Stimulated activated CD8-positive, alpha-beta memory T cell treated with anti-CD3 and anti-CD28 coated beads, Interleukin-15, amount 100 ng/mL, for 48 hours (primary cell): Measurements from ENCODE around the gene SERPINA1.

Source experiments
- DNase-seq, 2 donors: peaks; one replicate each; pipeline ENCODE4 v3.0.0-alpha.2; 2020; ENCODE audit warnings: low read depth in 2 of 2

The SERPINA1 gene

DNA sequence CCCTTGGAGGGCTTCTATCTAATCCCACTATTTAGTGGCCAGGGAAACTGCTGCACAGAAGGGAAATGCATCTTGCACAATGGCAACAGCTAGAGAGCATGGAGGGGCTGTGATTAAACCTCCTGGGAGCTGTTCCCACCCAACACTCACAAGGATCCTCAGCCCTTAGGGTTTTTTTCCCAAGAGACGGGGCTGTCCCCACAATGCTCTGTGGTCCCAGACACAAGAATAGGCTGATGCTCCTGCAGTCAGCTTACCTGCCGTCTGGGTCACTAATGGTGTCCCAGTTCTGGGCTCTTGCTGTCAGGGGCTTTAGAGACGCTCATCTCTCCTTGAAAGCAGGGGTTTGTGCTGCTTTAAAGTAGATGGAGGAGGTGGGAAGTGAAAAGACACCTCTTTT lies 4.6 kb downstream of the SERPINA1 start:
- DNase-seq: no peak

DNA sequence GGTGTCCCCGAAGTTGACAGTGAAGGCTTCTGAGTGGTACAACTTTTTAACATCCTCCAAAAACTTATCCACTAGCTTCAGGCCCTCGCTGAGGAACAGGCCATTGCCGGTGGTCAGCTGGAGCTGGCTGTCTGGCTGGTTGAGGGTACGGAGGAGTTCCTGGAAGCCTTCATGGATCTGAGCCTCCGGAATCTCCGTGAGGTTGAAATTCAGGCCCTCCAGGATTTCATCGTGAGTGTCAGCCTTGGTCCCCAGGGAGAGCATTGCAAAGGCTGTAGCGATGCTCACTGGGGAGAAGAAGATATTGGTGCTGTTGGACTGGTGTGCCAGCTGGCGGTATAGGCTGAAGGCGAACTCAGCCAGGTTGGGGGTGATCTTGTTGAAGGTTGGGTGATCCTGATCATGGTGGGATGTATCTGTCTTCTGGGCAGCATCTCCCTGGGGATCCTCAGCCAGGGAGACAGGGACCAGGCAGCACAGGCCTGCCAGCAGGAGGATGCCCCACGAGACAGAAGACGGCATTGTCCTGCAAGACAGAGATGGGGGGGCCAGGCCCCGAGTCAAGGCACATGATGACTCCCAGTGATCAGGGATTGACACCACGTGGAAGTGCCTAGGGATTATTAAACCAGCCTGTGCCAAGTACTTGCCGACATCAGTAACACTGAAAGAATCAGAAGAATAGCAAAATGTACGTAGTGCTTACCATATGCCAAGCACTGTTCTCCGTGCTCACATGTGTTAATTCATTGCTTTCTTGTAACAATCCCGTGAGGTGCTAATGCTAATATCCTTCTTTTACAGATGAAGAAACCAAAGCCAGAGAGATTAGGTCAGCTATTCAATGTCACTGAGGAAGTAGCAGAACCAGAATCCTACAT lies 5.4 kb downstream of the SERPINA1 start:
- no peak for DNase-seq

DNA sequence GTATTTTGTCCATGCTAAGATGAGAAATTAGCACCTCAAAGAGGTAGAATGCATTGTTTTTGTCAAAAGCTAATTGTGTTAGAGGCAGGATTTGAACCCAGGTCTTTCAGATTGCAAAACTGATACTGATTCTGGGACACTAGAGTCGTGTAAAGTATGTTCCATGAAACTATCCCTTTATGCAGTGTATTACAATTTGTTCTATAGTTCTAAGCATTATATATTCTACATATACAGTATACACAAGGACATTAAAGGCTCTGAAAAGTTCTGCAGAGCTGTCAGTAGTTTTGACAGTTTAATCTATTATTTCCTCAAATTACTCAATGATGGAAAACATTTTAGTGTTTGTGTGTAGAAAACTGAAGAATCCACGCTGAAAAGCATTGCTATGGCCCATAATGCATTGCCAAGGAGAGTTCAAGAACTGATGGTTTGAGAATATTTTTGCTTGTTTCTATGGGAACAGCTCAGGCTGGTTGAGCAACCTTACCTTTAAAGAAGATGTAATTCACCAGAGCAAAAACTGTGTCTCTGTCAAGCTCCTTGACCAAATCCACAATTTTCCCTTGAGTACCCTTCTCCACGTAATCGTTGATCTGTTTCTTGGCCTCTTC lies 6.2 kb downstream of the SERPINA1 start:
- no peak for DNase-seq

DNA sequence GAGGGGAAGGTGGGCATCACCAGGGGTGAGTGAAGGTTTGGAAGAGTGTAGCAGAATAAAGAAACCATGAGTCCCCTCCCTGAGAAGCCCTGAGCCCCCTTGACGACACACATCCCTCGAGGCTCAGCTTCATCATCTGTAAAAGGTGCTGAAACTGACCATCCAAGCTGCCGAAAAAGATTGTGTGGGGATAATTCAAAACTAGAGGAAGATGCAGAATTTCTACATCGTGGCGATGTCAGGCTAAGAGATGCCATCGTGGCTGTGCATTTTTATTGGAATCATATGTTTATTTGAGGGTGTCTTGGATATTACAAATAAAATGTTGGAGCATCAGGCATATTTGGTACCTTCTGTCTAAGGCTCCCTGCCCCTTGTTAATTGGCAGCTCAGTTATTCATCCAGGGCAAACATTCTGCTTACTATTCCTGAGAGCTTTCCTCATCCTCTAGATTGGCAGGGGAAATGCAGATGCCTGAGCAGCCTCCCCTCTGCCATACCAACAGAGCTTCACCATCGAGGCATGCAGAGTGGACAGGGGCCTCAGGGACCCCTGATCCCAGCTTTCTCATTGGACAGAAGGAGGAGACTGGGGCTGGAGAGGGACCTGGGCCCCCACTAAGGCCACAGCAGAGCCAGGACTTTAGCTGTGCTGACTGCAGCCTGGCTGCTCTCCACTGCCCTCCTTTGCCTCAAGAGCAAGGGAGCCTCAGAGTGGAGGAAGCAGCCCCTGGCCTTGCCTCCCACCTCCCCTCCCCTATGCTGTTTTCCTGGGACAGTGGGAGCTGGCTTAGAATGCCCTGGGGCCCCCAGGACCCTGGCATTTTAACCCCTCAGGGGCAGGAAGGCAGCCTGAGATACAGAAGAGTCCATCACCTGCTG lies 7.0 kb downstream of the SERPINA1 start:
- DNase-seq: no peak

DNA sequence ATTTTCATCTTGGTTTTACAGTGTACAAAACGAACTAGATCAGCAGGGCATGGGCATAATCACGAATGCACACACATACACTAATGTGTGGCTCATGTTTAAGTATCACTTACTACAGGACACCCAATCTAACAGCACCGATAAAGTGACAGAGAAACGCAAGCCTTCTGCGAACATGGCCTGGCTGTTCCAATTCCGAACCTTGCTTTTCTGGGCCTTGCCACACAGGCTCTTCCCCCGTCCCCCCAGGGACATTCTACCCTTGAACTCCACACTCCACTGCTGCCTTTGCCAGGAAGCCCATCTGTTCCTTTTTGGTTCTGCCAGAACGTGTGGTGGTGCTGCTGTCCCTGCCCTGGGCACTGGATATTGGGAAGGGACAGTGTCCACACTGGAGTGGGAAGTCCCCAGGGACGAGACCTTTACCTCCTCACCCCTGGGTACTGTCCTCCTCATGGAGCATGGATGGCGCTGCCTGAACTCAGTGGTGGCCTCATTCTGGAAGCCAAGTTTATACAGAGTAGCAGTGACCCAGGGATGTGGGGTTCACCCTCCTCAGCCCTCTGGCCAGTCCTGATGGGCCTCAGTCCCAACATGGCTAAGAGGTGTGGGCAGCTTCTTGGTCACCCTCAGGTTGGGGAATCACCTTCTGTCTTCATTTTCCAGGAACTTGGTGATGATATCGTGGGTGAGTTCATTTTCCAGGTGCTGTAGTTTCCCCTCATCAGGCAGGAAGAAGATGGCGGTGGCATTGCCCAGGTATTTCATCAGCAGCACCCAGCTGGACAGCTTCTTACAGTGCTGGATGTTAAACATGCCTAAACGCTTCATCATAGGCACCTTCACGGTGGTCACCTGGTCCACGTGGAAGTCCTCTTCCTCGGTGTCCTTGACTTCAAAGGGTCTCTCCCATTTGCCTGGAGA lies 7.9 kb downstream of the SERPINA1 start:
- no peak for DNase-seq

DNA sequence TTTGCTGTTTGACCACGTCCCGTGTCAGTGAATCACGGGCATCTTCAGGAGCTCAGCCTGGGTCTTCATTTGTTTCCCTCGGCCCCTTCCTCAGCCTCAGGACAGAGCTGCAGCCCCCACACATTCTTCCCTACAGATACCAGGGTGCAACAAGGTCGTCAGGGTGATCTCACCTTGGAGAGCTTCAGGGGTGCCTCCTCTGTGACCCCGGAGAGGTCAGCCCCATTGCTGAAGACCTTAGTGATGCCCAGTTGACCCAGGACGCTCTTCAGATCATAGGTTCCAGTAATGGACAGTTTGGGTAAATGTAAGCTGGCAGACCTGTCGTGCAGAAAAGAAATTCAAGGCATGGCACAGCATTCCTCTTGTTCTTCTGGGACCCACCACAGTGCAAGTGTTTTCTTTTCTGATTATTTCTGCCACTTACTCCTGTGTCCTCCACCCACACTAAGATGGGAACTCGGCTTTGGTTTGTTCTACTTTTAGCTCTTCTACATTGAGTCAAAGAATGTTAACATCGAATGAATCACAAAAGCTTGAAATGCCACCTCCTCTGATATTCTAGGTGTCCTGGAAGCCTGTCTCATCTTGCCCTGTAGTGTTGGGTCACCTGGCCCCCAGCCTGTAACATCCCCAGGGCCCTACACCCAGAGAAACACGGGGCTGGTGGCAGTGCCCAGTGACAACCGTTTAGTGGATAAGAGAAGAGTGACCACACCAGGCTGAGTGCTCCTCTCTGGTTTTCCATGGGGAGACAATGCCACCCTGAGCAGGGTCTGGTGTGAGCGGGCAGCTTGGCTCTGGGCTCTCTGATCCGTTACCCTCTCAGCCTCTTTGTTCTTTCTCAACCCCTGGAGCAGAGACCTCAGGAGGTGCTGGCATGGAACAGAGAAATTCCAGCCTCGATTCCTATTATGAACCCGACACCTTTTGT lies 8.8 kb downstream of the SERPINA1 start:
- no peak for DNase-seq

DNA sequence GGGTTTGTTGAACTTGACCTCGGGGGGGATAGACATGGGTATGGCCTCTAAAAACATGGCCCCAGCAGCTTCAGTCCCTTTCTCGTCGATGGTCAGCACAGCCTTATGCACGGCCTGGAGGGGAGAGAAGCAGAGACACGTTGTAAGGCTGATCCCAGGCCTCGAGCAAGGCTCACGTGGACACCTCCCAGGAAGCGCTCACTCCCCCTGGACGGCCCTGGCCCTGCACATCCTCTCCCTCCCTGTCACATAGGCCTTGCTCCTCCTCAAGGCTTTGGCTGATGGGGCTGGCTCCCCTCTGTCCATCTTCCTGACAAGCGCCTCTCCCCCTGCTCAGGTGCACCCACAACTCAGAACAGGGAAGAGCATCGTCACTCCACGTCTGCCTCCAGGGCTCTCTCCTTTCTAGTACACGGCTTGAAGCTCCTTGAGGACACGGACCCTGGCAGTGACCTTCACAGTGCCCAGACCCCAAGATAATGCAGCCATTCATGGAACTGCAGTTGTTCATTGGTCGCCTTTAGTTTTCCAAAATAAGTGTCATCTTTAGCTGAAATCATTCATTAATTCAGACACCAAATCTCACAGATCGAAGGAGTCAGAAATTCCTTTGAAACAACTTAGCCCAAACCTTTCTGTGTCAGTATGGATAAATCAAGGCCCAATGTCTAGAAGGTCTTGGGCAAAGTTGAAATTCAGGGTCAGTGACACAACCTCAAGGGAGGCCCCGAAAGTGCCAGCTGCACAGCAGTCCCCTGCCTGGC lies 9.7 kb downstream of the SERPINA1 start:
- DNase-seq: no peak

DNA sequence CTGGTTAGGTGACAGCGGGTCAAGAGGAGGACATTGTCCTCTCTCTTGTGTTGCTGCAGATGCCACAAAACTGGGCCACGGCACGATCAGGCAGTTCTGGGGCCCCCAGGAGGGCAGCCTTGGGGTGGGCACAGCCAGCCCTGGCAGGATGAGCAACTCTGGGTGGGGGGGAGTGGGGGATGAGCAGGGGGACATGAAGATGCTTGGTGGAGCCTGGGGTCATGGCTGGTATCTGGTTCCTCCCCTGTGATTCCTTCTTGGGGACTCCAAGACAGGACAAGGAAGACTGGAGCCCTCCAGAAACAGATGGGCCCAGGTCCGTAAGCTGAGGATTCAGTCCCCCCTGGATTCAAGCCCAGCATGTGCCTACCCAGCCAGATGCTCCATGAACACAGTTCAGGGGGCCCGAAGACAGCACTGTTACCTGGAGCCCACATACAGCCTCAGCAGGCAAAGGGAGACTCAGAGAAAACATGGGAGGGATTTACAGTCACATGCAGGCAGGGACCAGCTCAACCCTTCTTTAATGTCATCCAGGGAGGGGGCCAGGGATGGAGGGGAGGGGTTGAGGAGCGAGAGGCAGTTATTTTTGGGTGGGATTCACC lies 10.4 kb downstream of the SERPINA1 start:
- DNase-seq: no peak

DNA sequence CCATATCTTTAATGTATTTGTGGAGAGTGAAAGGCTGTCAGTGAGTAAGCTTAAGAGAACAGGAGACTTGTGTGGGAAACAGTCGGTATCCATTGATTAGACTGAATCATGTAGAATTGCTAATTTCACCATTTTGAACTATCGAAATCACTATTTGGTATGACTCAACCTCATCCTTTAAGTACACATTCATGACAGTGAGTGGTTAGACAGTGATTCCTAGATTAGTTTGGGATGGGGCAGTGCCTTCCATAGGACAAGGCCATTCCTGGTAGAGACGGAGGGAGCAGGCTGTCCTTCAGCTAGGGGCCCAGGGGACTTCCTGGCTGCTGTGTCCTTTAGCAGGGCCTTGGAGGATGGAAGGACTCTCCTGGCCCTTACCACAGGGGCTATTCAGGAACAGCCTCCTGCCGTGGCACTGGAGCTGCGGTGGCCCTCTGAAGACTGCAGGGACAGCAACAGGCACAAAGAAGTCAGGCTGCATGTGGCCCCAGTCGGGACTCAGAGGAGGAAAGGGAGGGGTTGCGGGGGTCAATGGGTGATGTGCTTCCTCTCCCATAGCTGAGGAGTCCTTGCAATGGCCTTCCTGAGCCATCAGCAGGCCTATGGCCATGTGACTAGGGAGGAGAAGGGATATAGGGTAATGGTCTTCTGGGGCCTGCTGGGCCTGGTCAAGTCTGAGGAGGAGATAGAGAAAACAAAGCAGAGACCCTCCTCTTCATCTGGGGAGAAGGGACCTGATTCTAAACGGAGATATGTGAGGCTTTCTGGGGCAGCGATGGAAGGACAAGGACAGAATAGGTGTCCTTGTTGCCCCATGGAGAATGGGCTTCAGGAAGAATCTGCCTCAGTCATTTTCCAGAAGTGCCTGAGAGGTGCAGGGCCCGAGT lies 11.2 kb downstream of the SERPINA1 start:
- DNase-seq: no peak

DNA sequence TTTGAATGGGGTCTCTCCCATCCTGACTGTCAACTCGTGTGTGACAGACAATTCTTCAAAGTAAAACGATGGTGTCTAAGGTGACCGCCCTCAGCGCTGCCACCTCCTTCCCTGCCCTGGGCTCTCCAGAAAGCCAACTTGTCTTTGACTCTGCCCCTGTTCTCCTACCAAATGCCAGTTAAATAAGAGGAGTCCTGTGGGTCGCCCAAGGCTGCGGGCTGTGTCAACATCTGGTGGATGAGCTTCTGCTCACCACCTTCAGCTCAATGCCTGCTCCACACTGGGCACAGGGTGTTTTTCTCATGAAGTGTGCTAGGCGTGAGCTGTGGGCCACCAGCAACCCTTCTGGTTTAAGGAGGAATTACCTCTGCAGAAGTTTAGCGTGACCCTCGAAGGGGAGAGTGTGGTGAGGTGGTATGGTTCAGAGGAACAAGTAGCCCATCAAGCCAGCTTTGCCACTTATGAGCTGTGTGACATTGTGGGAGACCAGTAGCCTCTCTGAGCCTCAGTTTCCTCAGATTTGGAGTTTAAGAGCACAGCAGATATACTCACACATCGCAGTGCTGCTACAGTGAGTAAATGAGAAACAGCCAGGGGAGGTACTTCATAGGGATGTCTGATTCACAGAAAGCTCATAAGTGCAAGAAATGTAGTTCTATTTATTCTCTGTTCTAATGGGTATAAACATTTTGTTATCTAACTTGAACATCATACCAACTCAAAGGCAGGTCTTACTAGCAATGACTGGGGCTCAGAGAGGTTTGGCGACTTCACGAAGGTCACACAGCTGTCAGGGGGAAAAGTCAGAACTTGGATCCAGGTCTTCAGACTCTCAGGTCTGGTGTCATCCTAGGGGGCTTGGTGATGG lies 12.1 kb downstream of the SERPINA1 start:
- no peak for DNase-seq

DNA sequence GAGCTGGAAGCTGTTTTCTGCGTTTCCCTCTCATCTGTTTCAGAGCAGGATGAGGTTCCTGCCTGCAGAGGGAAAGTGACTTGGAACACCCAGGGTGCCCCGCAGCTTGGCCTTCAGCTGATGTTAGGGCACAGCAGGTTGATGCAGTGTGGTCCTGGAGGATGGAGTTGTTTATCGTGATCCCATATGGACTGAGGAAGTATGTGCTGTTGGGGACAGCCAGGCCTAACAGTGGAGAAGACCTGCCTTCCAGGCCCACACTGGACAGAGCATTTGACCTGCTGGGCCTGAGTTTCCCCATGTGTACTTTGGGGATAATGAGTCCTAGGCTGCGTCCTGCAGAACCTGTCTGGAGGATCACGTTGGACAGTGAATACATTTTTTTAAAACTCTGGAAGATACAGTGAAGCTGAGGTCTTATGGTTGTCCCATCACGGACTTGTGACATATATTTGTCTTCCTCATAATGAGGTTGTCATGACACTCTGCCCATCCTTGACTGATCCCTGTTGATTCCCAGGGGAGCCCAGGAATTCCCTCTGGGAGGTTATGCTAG lies 12.8 kb downstream of the SERPINA1 start:
- no peak for DNase-seq

DNA sequence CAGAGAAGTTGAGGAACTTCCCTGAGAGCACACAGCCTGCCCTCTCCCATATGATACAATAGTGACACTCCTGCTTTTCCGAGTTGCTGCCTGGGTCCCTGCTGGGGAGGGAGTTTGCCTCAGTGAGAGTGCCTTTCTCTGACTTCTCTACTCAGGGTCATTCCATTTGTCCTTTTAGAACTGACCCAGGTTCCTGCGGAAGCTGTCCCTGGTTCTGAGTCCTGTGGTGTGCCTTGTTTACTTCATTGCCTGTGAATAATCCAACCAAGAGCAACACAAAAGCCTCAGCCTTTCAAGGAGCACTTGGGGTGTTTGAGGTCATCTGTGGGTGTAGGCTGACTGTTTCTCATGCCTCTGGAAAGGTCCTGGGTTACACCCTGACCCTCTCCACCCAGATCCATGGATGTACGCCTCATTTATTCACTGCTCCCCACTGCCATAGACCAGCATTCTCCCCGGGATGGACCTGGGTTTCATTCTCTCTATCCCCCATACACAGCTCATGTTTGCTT lies 13.6 kb downstream of the SERPINA1 start:
- DNase-seq: no peak

DNA sequence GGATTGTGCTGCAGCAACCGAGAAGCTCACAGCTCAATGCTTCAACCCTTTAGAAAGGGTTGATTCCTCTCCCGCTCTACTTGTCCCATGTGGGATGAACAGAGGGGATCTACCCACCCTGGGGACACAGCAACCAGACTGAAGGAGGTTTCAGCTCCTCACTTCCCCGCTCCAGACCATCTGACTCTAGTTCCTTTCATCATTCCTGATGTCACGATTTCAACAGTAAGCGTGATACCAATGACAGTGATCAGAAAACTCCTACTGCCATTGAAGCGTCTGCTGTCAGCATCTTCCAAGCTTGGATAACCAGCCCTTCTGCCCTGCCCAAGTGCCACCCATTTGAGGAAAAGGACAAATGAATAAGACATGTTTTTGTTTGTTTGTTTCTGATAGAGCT lies 14.3 kb downstream of the SERPINA1 start:
- no peak for DNase-seq

DNA sequence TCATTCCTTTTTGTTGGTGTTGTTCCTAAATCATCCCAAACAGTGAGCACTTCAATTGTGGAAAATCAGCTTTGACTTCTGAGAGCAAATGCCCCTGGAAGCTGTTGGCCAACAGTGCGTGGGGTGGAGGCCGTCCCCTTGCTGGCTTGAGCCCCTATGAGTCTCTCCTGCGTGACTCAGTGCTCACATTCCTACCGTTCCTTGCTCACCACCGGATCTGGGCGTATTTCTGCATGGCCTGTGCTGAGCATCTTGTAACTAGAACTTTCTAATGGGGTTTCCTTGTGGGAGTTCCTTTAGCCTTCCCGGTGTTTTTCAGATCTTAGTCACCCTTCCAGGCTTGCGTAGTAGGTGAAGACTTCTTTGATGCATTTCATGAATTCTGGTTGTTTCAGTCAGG lies 14.7 kb downstream of the SERPINA1 start:
- DNase-seq: no peak

DNA sequence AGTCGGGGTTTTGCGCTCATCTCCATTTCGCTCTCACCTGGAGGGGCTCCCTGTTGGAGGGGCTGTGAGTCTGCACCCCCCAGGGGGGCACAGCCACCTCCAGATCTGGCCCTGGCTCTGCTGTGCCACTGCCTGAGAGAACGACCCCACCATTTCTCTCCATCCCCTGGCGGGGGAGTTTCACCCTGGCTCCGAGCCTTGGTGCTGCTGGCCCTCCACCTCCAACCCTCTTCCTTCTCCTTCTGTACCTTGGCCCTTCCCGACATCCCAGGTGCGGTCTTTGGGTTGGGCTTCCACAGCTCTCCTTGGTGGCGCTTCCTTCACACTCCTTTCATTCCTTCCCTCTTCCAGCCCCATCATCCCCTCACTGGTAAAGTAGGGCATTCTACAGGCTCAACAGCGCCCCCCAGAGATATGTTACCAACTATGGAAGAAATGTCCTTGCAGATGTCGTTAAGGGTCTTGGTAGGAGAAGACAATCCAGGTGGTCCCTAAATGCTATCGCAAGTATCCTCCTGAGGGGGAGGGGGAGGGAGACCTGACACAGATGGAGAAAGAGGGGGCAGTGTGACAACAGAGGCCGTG lies 16.3 kb downstream of the SERPINA1 start:
- no peak for DNase-seq

DNA sequence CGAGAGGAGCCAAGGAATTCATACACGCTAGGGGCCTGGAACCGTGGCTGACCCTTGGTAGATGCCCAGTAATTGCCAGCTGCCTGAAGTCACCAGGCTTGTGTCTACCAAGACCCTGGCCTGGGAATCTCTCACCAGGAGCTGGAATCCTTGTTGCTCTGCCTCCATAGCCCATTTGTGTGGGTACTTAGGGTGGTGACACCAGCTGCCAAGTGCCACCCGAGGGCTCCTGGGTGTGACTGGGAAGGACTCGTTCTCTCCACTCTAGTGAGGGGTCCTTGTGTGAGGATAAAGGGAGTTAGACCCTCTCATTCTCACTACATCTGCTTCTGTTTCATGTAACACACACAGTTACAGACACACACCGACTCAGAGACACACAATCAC lies 17.9 kb downstream of the SERPINA1 start:
- DNase-seq: no peak
